Panc1 (cell line): ENCODE measurements around the gene AFP.

ENCODE experiments used
- CTCF ChIP-seq: fragments of 450-650 bp; IDR thresholded peaks from 2 replicates; pipeline ENCODE4 v1.5.1; 2017; ENCODE audit warnings: mild to moderate bottlenecking
- POLR2AphosphoS5 ChIP-seq: IDR thresholded peaks from 2 replicates; pipeline ENCODE4 v1.6.1; 2012; ENCODE audit warnings: mild to moderate bottlenecking, low read depth, low read length, moderate library complexity
- REST ChIP-seq, 2 experiments: IDR thresholded peaks; 2 replicates each; pipeline ENCODE4 v1.6.1; 2011 to 2012; ENCODE audit warnings: low read depth in 2 of 2, control low read depth in 1 of 2, low read length in 1 of 2, mild to moderate bottlenecking in 1 of 2, moderate library complexity in 1 of 2; ENCODE audit not compliant: insufficient read depth in 1 of 2
- SIN3A ChIP-seq: IDR thresholded peaks from 2 replicates; pipeline ENCODE4 v1.6.1; 2012; ENCODE audit warnings: low read depth, mild to moderate bottlenecking, low read length, moderate library complexity, borderline replicate concordance; ENCODE audit not compliant: insufficient read depth

- no peak for TF ChIP-seq CTCF
- TF ChIP-seq REST (IDR thresholded peaks at IDR 0.05; ENCODE audit: insufficient read depth in 1 of 2, low read depth in 2 of 2, low read length in 1 of 2), result no peak
- TF ChIP-seq POLR2AphosphoS5, result no peak
- TF ChIP-seq SIN3A, result no peak
Observed at GRCh38 chr4:73433140-73433539, 2.9 kb upstream of the AFP start.
